ENCODE data around the gene GTF2IRD1. TPM values are rescaled to one million over a fixed set of nuclear protein-coding genes. Genes with fewer than 3 reads are reported as not detected.
"Not testable (repeated sequence)": the region's sequence is repeated elsewhere in the genome, so short reads cannot be mapped to it uniquely, and the experiment has no call there.

GTF2IRD1 gene
- total and polyA plus RNA-seq, 5 donors from 2014 or later: 0.16 to 2.4 TPM; not detected in 3

- Histone ChIP-seq H3K4me3 (ENCODE audit: low read depth, low read length) (no peak overlapping the region), H3K9me3 (ENCODE audit: control insufficient read depth in 2 of 2, low read length in 2 of 2) (no peaks in the 10 kb centered on the region), H3K27me3 (ENCODE audit: control insufficient read depth, insufficient read depth, low read length) (no peaks in the 10 kb centered on the region), H3K4me1 (ENCODE audit: control insufficient read depth, insufficient read depth, low read length, poor library complexity, severe bottlenecking) (no peaks in the 10 kb centered on the region), H3K27ac (ENCODE audit: insufficient read depth, low read length, poor library complexity, severe bottlenecking) (no peak overlapping the region), H3K36me3 (ENCODE audit: control insufficient read depth, insufficient read depth, low read length) (no peaks in the 10 kb centered on the region)
- H3K27ac Mint-ChIP-seq: no peak overlapping the region
- no peaks in the 10 kb centered on the region for H3K4me1 Mint-ChIP-seq
- H3K4me3 Mint-ChIP-seq: no peak overlapping the region
- peaks cover 9% of the 10 kb centered on the region for H3K27me3 Mint-ChIP-seq
- DNase-seq: no peak
- H3K36me3 Mint-ChIP-seq: no peaks in the 10 kb centered on the region
- ATAC-seq (ENCODE audit: low read depth in 2 of 2): no peak
- no peaks in the 10 kb centered on the region for H3K9me3 Mint-ChIP-seq
These were observed 71.4 kb downstream of the GTF2IRD1 start for GRCh38 chr7:74525140-74525539.

GRCh38 chr7:74525881-74526280 lies 72.2 kb downstream of the GTF2IRD1 start:
- H3K27ac ChIP-seq (ENCODE audit: insufficient read depth, low read length, poor library complexity, severe bottlenecking): no peak overlapping the region
- ATAC-seq (ENCODE audit: low read depth in 2 of 2) (no peak), DNase-seq (no peak)
- H3K9me3 Mint-ChIP-seq: no peaks in the 10 kb centered on the region
- H3K36me3 ChIP-seq (ENCODE audit: control insufficient read depth, insufficient read depth, low read length): no peaks in the 10 kb centered on the region
- no peak overlapping the region for H3K4me3 ChIP-seq (ENCODE audit: low read depth, low read length)
- no peak overlapping the region for H3K4me3 Mint-ChIP-seq
- no peaks in the 10 kb centered on the region for H3K36me3 Mint-ChIP-seq
- no peaks in the 10 kb centered on the region for H3K9me3 ChIP-seq (ENCODE audit: control insufficient read depth in 2 of 2, low read length in 2 of 2)
- H3K4me1 ChIP-seq (ENCODE audit: control insufficient read depth, insufficient read depth, low read length, poor library complexity, severe bottlenecking): no peaks in the 10 kb centered on the region
- peaks cover 9% of the 10 kb centered on the region for H3K27me3 Mint-ChIP-seq
- H3K27me3 ChIP-seq (ENCODE audit: control insufficient read depth, insufficient read depth, low read length): no peaks in the 10 kb centered on the region
- H3K27ac Mint-ChIP-seq: no peak overlapping the region
- H3K4me1 Mint-ChIP-seq: no peaks in the 10 kb centered on the region

- no peak overlapping the region for H3K27ac ChIP-seq (ENCODE audit: insufficient read depth, low read length, poor library complexity, severe bottlenecking)
- DNase-seq (no peak), ATAC-seq (ENCODE audit: low read depth in 2 of 2) (no peak)
- no peaks in the 10 kb centered on the region for H3K36me3 Mint-ChIP-seq
- H3K9me3 Mint-ChIP-seq: no peaks in the 10 kb centered on the region
- H3K4me3 ChIP-seq (ENCODE audit: low read depth, low read length): no peak overlapping the region
- H3K9me3 ChIP-seq (ENCODE audit: control insufficient read depth in 2 of 2, low read length in 2 of 2): no peaks in the 10 kb centered on the region
- no peaks in the 10 kb centered on the region for H3K4me1 Mint-ChIP-seq
- H3K27ac Mint-ChIP-seq: peak overlapping the region in 1 of 3 donors; percentile 69
- H3K4me1 ChIP-seq (ENCODE audit: control insufficient read depth, insufficient read depth, low read length, poor library complexity, severe bottlenecking): no peaks in the 10 kb centered on the region
- H3K27me3 Mint-ChIP-seq: peaks cover 9% of the 10 kb centered on the region
- H3K36me3 ChIP-seq (ENCODE audit: control insufficient read depth, insufficient read depth, low read length): no peaks in the 10 kb centered on the region
- H3K4me3 Mint-ChIP-seq: no peak overlapping the region
- H3K27me3 ChIP-seq (ENCODE audit: control insufficient read depth, insufficient read depth, low read length): no peaks in the 10 kb centered on the region
These were observed 73.1 kb downstream of the GTF2IRD1 start for GRCh38 chr7:74526780-74527179.

GRCh38 chr7:74527842-74528241 lies 74.1 kb downstream of the GTF2IRD1 start:
- H3K27me3 Mint-ChIP-seq: peaks cover 9% of the 10 kb centered on the region
- DNase-seq: no peak

GRCh38 chr7:74528773-74529172 lies 75.1 kb downstream of the GTF2IRD1 start:
- not testable (repeated sequence) for H3K9me3 ChIP-seq (ENCODE audit: control insufficient read depth in 2 of 2, low read length in 2 of 2); H3K4me3 Mint-ChIP-seq; ATAC-seq (ENCODE audit: low read depth in 2 of 2); DNase-seq; H3K4me3 ChIP-seq (ENCODE audit: low read depth, low read length); H3K27me3 ChIP-seq (ENCODE audit: control insufficient read depth, insufficient read depth, low read length); H3K36me3 Mint-ChIP-seq; H3K4me1 Mint-ChIP-seq; H3K4me1 ChIP-seq (ENCODE audit: control insufficient read depth, insufficient read depth, low read length, poor library complexity, severe bottlenecking); H3K9me3 Mint-ChIP-seq; H3K27me3 Mint-ChIP-seq; H3K27ac ChIP-seq (ENCODE audit: insufficient read depth, low read length, poor library complexity, severe bottlenecking); H3K36me3 ChIP-seq (ENCODE audit: control insufficient read depth, insufficient read depth, low read length); H3K27ac Mint-ChIP-seq

More at GRCh38 chr7:74527842-74528241, 74.1 kb downstream of the GTF2IRD1 start:
- no peaks in the 10 kb centered on the region for H3K9me3 Mint-ChIP-seq
- no peak overlapping the region for H3K27ac Mint-ChIP-seq
- Histone ChIP-seq H3K27me3 (ENCODE audit: control insufficient read depth, insufficient read depth, low read length) (no peaks in the 10 kb centered on the region), H3K9me3 (ENCODE audit: control insufficient read depth in 2 of 2, low read length in 2 of 2) (no peaks in the 10 kb centered on the region), H3K4me3 (ENCODE audit: low read depth, low read length) (no peak overlapping the region), H3K27ac (ENCODE audit: insufficient read depth, low read length, poor library complexity, severe bottlenecking) (no peak overlapping the region), H3K4me1 (ENCODE audit: control insufficient read depth, insufficient read depth, low read length, poor library complexity, severe bottlenecking) (no peaks in the 10 kb centered on the region), H3K36me3 (ENCODE audit: control insufficient read depth, insufficient read depth, low read length) (no peaks in the 10 kb centered on the region)
- ATAC-seq (ENCODE audit: low read depth in 2 of 2): no peak
- no peaks in the 10 kb centered on the region for H3K4me1 Mint-ChIP-seq
- no peak overlapping the region for H3K4me3 Mint-ChIP-seq
- H3K36me3 Mint-ChIP-seq: no peaks in the 10 kb centered on the region

GRCh38 chr7:74535951-74536356 lies 82.2 kb downstream of the GTF2IRD1 start:
- Mint-ChIP-seq H3K4me1 (no peaks in the 10 kb centered on the region), H3K36me3 (no peaks in the 10 kb centered on the region), H3K4me3 (no peak overlapping the region), H3K27me3 (no peaks in the 10 kb centered on the region), H3K27ac (no peak overlapping the region), H3K9me3 (no peaks in the 10 kb centered on the region)
- Histone ChIP-seq H3K4me1 (ENCODE audit: control insufficient read depth, insufficient read depth, low read length, poor library complexity, severe bottlenecking) (no peaks in the 10 kb centered on the region), H3K36me3 (ENCODE audit: control insufficient read depth, insufficient read depth, low read length) (no peaks in the 10 kb centered on the region), H3K4me3 (ENCODE audit: low read depth, low read length) (no peak overlapping the region), H3K27me3 (ENCODE audit: control insufficient read depth, insufficient read depth, low read length) (no peaks in the 10 kb centered on the region), H3K9me3 (ENCODE audit: control insufficient read depth in 2 of 2, low read length in 2 of 2) (no peaks in the 10 kb centered on the region), H3K27ac (ENCODE audit: insufficient read depth, low read length, poor library complexity, severe bottlenecking) (no peak overlapping the region)
- no peak for DNase-seq
- no peak for ATAC-seq (ENCODE audit: low read depth in 2 of 2)

- not testable (repeated sequence) for H3K4me1 ChIP-seq (ENCODE audit: control insufficient read depth, insufficient read depth, low read length, poor library complexity, severe bottlenecking); H3K4me1 Mint-ChIP-seq; DNase-seq; H3K36me3 ChIP-seq (ENCODE audit: control insufficient read depth, insufficient read depth, low read length); H3K9me3 Mint-ChIP-seq; H3K9me3 ChIP-seq (ENCODE audit: control insufficient read depth in 2 of 2, low read length in 2 of 2); H3K27me3 Mint-ChIP-seq; H3K27ac ChIP-seq (ENCODE audit: insufficient read depth, low read length, poor library complexity, severe bottlenecking); H3K4me3 Mint-ChIP-seq; H3K27ac Mint-ChIP-seq; H3K4me3 ChIP-seq (ENCODE audit: low read depth, low read length); H3K36me3 Mint-ChIP-seq; H3K27me3 ChIP-seq (ENCODE audit: control insufficient read depth, insufficient read depth, low read length); ATAC-seq (ENCODE audit: low read depth in 2 of 2)
These were observed 88.2 kb downstream of the GTF2IRD1 start for GRCh38 chr7:74541937-74542336.

GRCh38 chr7:74542558-74543117 lies 88.9 kb downstream of the GTF2IRD1 start:
- no peak overlapping the region for H3K4me3 Mint-ChIP-seq
- H3K27ac ChIP-seq (ENCODE audit: insufficient read depth, low read length, poor library complexity, severe bottlenecking): no peak overlapping the region
- no peaks in the 10 kb centered on the region for H3K27me3 ChIP-seq (ENCODE audit: control insufficient read depth, insufficient read depth, low read length)
- no peak for ATAC-seq (ENCODE audit: low read depth in 2 of 2)
- H3K4me3 ChIP-seq (ENCODE audit: low read depth, low read length): no peak overlapping the region
- H3K4me1 Mint-ChIP-seq: no peaks in the 10 kb centered on the region
- no peak overlapping the region for H3K27ac Mint-ChIP-seq
- H3K36me3 ChIP-seq (ENCODE audit: control insufficient read depth, insufficient read depth, low read length): no peaks in the 10 kb centered on the region
- H3K9me3 ChIP-seq (ENCODE audit: control insufficient read depth in 2 of 2, low read length in 2 of 2): peaks cover 0 to 7% of the 10 kb centered on the region in 2 experiments
- H3K4me1 ChIP-seq (ENCODE audit: control insufficient read depth, insufficient read depth, low read length, poor library complexity, severe bottlenecking): no peaks in the 10 kb centered on the region
- no peaks in the 10 kb centered on the region for H3K27me3 Mint-ChIP-seq
- no peak for DNase-seq
- peaks cover 0 to 3% (median 0%) of the 10 kb centered on the region in 7 donors for H3K9me3 Mint-ChIP-seq
- no peaks in the 10 kb centered on the region for H3K36me3 Mint-ChIP-seq

All from CD4-positive, CD25-positive, alpha-beta regulatory T cell (primary cell).